Caco-2 (cell line): ENCODE measurements around the gene ABCA7. TPM values are rescaled to one million over a fixed set of nuclear protein-coding genes. Genes with fewer than 3 reads are reported as not detected.

Experiments used
- BruUV-seq: library from RNA; stranded (reverse); fragments of 400-500 nt; replicated peaks from 2 replicates; lab custom pipeline; 2021; lab: Mats Ljungman, UMichigan
- CTCF ChIA-PET: fragments of 300-600 bp; sonication (Branson Sonifier 250); formaldehyde crosslinking; loops from one replicate; lab custom pipeline; 2022; ENCODE audit warnings: antibody characterized with exemption; lab: Charles Lee
- POLR2A ChIA-PET: fragments of 300-600 bp; sonication (Branson Sonifier 250); formaldehyde crosslinking; loops from one replicate; lab custom pipeline; 2022; ENCODE audit warnings: antibody characterized with exemption; lab: Charles Lee
- DNase-seq, 2 experiments: peaks; one replicate each; pipeline versions ENCODE4 v3.0.0 to v3.0.0-alpha.2; 2020 to 2022
- H3K27me3 ChIP-seq: replicated peaks from 2 replicates; pipeline ENCODE4 v1.6.0; 2011; ENCODE audit warnings: low read length; ENCODE audit not compliant: control insufficient read depth, insufficient read depth
- H3K36me3 ChIP-seq: 2 replicates; pipeline ENCODE4 v1.5.1; 2011; ENCODE audit warnings: low read length; ENCODE audit not compliant: control insufficient read depth, insufficient read depth
- H3K4me1 ChIP-seq: fragments of 250-450 bp; sonication (Bioruptor Pico); 2 replicates; pipeline ENCODE4 v1.5.1; 2020; ENCODE audit warnings: mild to moderate bottlenecking
- H3K4me3 ChIP-seq: 2 replicates; pipeline ENCODE4 v1.5.1; 2011; ENCODE audit warnings: low read depth, mild to moderate bottlenecking, control low read depth, low read length
- H3K9me3 ChIP-seq: fragments of 250-450 bp; sonication (Bioruptor Pico); 2 replicates; pipeline ENCODE4 v1.5.1; 2020; ENCODE audit warnings: mild to moderate bottlenecking, moderate library complexity
- H3K27ac Mint-ChIP-seq: one replicate; pipeline ENCODE4 v1.8.0; 2022; ENCODE audit warnings: mixed read lengths; ENCODE audit not compliant: unreplicated experiment
- H3K27me3 Mint-ChIP-seq: one replicate; pipeline ENCODE4 v1.8.0; 2022; ENCODE audit warnings: mixed read lengths; ENCODE audit not compliant: insufficient read depth, unreplicated experiment
- H3K36me3 Mint-ChIP-seq: one replicate; pipeline ENCODE4 v1.8.0; 2022; ENCODE audit warnings: mild to moderate bottlenecking, mixed read lengths; ENCODE audit not compliant: insufficient read depth, unreplicated experiment
- H3K4me1 Mint-ChIP-seq: one replicate; pipeline ENCODE4 v1.8.0; 2022; ENCODE audit warnings: low read depth, mixed read lengths; ENCODE audit not compliant: unreplicated experiment
- H3K4me3 Mint-ChIP-seq: one replicate; pipeline ENCODE4 v1.8.0; 2022; ENCODE audit warnings: mild to moderate bottlenecking, moderate library complexity, mixed read lengths; ENCODE audit not compliant: unreplicated experiment
- H3K9me3 Mint-ChIP-seq: one replicate; pipeline ENCODE4 v1.8.0; 2022; ENCODE audit warnings: mixed read lengths; ENCODE audit not compliant: unreplicated experiment
- intact Hi-C: fragments of 100-400 bp; cut with micrococcal nuclease; formaldehyde crosslinking; loops from one replicate; pipeline ENCODE4 v1.10.0; 2022; ENCODE audit not compliant: unreplicated experiment
- total RNA-seq: library from RNA; stranded (reverse); gene quantifications from 2 replicates; pipeline ENCODE4 v1.2.3, GENCODE V29; 2022
- TF ChIP-seq, protein P1 (sequence below), 2 experiments: fragments of 200-600 bp in 1 of 2; IDR thresholded peaks; 1 replicate in 1 of 2; 2 replicates in 1 of 2; pipeline versions ENCODE4 v1.5.1 to v1.8.0; 2011 to 2022; ENCODE audit warnings: antibody characterized with exemption in 1 of 2, control low read depth in 1 of 2, inconsistent platforms in 1 of 2, low read depth in 1 of 2, low read length in 1 of 2, mild to moderate bottlenecking in 1 of 2, moderate library complexity in 1 of 2; ENCODE audit not compliant: insufficient read depth in 1 of 2, severe bottlenecking in 1 of 2, unreplicated experiment in 1 of 2

Gene ABCA7
- total RNA-seq, 1 experiment from 2014 or later = 45.9 TPM

GRCh38 chr19:1063909-1064660 lies 24.2 kb downstream of the ABCA7 start:
- Histone ChIP-seq H3K4me1 (peaks cover 15% of the 10 kb centered on the region), H3K9me3 (no peaks in the 10 kb centered on the region), H3K4me3 (peak overlapping the region; percentile 61), H3K36me3 (no peaks in the 10 kb centered on the region), H3K27me3 (no peaks in the 10 kb centered on the region)
- intact Hi-C loops = loop anchor here (1.0 to 2.0 kb wide), 2 partner anchors 23 to 39 kb away; partner anchors contain the start of gene GPX4
- Mint-ChIP-seq H3K27me3 (no peaks in the 10 kb centered on the region), H3K9me3 (no peaks in the 10 kb centered on the region), H3K4me1 (no peaks in the 10 kb centered on the region), H3K4me3 (peak overlapping the region; percentile 84), H3K36me3 (peaks cover 51% of the 10 kb centered on the region), H3K27ac (peak overlapping the region; percentile 77)
- peak; percentile 83 to 86 for DNase-seq
- no TSS peak for BruUV-seq
- TF ChIP-seq, protein P1, sequence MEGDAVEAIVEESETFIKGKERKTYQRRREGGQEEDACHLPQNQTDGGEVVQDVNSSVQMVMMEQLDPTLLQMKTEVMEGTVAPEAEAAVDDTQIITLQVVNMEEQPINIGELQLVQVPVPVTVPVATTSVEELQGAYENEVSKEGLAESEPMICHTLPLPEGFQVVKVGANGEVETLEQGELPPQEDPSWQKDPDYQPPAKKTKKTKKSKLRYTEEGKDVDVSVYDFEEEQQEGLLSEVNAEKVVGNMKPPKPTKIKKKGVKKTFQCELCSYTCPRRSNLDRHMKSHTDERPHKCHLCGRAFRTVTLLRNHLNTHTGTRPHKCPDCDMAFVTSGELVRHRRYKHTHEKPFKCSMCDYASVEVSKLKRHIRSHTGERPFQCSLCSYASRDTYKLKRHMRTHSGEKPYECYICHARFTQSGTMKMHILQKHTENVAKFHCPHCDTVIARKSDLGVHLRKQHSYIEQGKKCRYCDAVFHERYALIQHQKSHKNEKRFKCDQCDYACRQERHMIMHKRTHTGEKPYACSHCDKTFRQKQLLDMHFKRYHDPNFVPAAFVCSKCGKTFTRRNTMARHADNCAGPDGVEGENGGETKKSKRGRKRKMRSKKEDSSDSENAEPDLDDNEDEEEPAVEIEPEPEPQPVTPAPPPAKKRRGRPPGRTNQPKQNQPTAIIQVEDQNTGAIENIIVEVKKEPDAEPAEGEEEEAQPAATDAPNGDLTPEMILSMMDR (IDR thresholded peaks at IDR 0.05; ENCODE audit: insufficient read depth in 1 of 2, low read depth in 1 of 2, low read length in 1 of 2, severe bottlenecking in 1 of 2, unreplicated experiment in 1 of 2) = no peak
- POLR2A ChIA-PET = interaction anchor here (0.6 to 3.3 kb wide), 12 partner anchors 12 to 211 kb away, joined by 3 to 33 read pairs (median 6); partner anchors contain the start of genes ABCA7, CIRBP, CNN2 and GPX4
- CTCF ChIA-PET = interaction anchor here (0.6 to 2.6 kb wide), 8 partner anchors 11 to 199 kb away, joined by 3 to 9 read pairs (median 5); partner anchors contain the start of genes ABCA7, CNN2 and RNU6-2

DNA sequence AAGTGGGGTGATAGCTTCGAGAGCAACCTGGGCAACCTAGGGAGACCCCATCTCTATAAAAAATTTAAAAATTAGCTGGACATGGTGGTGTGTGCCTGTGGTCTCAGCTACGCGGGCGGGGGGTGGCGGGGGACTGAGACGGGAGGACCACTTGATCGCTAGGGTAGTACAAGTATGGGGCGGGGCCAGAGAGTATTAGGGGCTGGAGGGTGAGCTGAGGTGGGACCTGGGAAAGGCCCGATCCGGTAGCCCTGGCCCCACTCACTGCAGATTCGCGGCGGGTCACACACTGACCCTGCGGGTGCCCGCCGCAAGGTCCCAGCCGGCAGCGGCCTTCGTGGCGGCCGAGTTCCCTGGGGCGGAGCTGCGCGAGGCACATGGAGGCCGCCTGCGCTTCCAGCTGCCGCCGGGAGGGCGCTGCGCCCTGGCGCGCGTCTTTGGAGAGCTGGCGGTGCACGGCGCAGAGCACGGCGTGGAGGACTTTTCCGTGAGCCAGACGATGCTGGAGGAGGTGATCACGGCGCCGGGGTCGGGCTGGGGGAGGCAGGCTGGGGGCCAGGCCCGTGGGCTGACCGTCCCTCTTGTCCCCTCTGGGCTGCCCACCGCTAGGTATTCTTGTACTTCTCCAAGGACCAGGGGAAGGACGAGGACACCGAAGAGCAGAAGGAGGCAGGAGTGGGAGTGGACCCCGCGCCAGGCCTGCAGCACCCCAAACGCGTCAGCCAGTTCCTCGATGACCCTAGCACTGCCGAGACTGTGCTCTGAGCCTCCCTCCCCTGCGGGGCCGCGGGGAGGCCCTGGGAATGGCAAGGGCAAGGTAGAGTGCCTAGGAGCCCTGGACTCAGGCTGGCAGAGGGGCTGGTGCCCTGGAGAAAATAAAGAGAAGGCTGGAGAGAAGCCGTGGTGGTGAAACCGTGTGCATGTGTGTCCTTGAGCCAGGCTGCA lies 25.0 kb downstream of the ABCA7 start:
- H3K27ac Mint-ChIP-seq = peak overlapping the region; percentile 77
- intact Hi-C loops = loop anchor here (1.0 to 2.0 kb wide), 4 partner anchors 10 to 44 kb away; partner anchors contain the start of genes GPX4, RNU6-2 and TMEM259

More for the DNA sequence above, 25.0 kb downstream of the ABCA7 start:
- peaks cover 49% of the 10 kb centered on the region for H3K36me3 Mint-ChIP-seq
- H3K4me3 Mint-ChIP-seq = peak overlapping the region; percentile 84
- ChIA-PET CTCF (interaction anchor here (0.6 to 2.6 kb wide), 11 partner anchors 11 to 426 kb away, joined by 3 to 9 read pairs (median 5); partner anchors contain the start of genes ABCA7, CNN2, REEP6 and RNU6-2), POLR2A (interaction anchor here (0.5 to 3.3 kb wide), 15 partner anchors 11 to 210 kb away, joined by 3 to 33 read pairs (median 4); partner anchors contain the start of genes ABCA7, CIRBP, CNN2 and GPX4)
- H3K4me1 Mint-ChIP-seq = no peaks in the 10 kb centered on the region
- peak; percentile 81 to 89 for DNase-seq
- Histone ChIP-seq H3K9me3 (no peaks in the 10 kb centered on the region), H3K4me3 (peak overlapping the region; percentile 61), H3K4me1 (peaks cover 15% of the 10 kb centered on the region), H3K36me3 (no peaks in the 10 kb centered on the region), H3K27me3 (no peaks in the 10 kb centered on the region)
- H3K27me3 Mint-ChIP-seq = no peaks in the 10 kb centered on the region
- TSS peak; percentile 97 for BruUV-seq
- no peaks in the 10 kb centered on the region for H3K9me3 Mint-ChIP-seq
- TF ChIP-seq, protein P1 (IDR thresholded peaks at IDR 0.05; ENCODE audit: insufficient read depth in 1 of 2, low read depth in 1 of 2, low read length in 1 of 2, severe bottlenecking in 1 of 2, unreplicated experiment in 1 of 2) = peak; percentile 81 to 84
